ENCODE results near the gene PDE4B.
"Not testable (repeated sequence)": the region's sequence is repeated elsewhere in the genome, so short reads cannot be mapped to it uniquely, and the experiment has no call there.

PDE4B gene

DNA sequence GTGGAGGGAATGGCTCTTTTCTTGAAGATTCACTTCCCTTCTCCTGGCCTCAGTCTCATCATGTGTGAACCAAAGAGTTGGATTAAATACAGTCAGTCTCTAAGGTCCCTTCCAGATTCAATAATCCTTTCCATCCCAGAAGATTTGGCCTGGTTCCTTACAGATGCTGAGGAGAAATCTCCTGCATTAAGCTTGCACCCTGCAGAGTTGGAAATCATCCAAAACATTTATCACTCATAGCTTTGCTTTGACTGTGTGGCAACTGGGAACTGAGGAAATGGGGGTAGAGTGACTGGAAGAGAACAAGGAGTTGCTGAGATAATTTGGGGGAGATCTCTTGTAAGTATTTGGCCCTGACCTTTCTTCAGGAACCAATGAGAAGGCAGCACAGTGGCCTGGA lies 520.7 kb downstream of the PDE4B start:
- Histone ChIP-seq H3K4me3 (ENCODE audit: low read depth, low read length) (no peak overlapping the region), H3K79me2 (no peaks in the 10 kb centered on the region)

DNA sequence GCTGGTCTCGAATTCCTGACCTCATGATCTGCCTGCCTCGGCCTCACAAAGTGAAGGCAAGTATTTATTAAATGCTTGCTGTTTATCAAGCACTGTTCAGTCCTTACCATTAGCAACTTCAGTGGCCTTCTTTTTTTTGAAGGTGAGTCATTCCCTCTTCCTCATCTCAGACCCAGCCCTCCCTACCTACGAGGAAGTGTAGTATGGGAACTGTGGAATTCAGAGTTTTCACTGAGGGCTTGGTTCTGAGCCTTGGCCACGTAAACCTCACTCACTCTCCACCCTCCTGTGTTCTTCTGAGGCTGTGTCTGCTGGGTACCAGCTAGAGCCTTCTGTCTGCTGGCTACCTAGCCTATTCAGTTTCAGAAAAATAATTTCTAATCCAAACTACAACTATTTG lies 523.0 kb downstream of the PDE4B start:
- no peaks in the 10 kb centered on the region for H3K27me3 ChIP-seq (ENCODE audit: control insufficient read depth, insufficient read depth, low read length)
- H3K4me3 ChIP-seq (ENCODE audit: low read depth, low read length), result no peak overlapping the region
- TF ChIP-seq, protein P1, sequence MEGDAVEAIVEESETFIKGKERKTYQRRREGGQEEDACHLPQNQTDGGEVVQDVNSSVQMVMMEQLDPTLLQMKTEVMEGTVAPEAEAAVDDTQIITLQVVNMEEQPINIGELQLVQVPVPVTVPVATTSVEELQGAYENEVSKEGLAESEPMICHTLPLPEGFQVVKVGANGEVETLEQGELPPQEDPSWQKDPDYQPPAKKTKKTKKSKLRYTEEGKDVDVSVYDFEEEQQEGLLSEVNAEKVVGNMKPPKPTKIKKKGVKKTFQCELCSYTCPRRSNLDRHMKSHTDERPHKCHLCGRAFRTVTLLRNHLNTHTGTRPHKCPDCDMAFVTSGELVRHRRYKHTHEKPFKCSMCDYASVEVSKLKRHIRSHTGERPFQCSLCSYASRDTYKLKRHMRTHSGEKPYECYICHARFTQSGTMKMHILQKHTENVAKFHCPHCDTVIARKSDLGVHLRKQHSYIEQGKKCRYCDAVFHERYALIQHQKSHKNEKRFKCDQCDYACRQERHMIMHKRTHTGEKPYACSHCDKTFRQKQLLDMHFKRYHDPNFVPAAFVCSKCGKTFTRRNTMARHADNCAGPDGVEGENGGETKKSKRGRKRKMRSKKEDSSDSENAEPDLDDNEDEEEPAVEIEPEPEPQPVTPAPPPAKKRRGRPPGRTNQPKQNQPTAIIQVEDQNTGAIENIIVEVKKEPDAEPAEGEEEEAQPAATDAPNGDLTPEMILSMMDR (IDR thresholded peaks at IDR 0.05), result no peak
- no peak overlapping the region for H2AFZ ChIP-seq
- H3K9ac ChIP-seq, result no peak overlapping the region
- no peaks in the 10 kb centered on the region for H3K4me1 ChIP-seq
- H3K27ac ChIP-seq, result no peak overlapping the region
- H3K9me3 ChIP-seq (ENCODE audit: control insufficient read depth, low read length), result no peaks in the 10 kb centered on the region
- no peaks in the 10 kb centered on the region for H3K79me2 ChIP-seq
- H3K36me3 ChIP-seq (ENCODE audit: control insufficient read depth, insufficient read depth, low read length), result no peaks in the 10 kb centered on the region
- no peak overlapping the region for H3K4me2 ChIP-seq (ENCODE audit: low read length)

More for the DNA sequence above, 520.7 kb downstream of the PDE4B start:
- Histone ChIP-seq H3K9me3 (ENCODE audit: control insufficient read depth, low read length) (no peaks in the 10 kb centered on the region), H3K9ac (no peak overlapping the region), H2AFZ (no peak overlapping the region), H3K4me2 (ENCODE audit: low read length) (no peak overlapping the region), H3K4me1 (no peaks in the 10 kb centered on the region), H3K27ac (no peak overlapping the region), H3K27me3 (ENCODE audit: control insufficient read depth, insufficient read depth, low read length) (no peaks in the 10 kb centered on the region), H3K36me3 (ENCODE audit: control insufficient read depth, insufficient read depth, low read length) (no peaks in the 10 kb centered on the region)
- TF ChIP-seq, protein P1 (IDR thresholded peaks at IDR 0.05), result no peak

DNA sequence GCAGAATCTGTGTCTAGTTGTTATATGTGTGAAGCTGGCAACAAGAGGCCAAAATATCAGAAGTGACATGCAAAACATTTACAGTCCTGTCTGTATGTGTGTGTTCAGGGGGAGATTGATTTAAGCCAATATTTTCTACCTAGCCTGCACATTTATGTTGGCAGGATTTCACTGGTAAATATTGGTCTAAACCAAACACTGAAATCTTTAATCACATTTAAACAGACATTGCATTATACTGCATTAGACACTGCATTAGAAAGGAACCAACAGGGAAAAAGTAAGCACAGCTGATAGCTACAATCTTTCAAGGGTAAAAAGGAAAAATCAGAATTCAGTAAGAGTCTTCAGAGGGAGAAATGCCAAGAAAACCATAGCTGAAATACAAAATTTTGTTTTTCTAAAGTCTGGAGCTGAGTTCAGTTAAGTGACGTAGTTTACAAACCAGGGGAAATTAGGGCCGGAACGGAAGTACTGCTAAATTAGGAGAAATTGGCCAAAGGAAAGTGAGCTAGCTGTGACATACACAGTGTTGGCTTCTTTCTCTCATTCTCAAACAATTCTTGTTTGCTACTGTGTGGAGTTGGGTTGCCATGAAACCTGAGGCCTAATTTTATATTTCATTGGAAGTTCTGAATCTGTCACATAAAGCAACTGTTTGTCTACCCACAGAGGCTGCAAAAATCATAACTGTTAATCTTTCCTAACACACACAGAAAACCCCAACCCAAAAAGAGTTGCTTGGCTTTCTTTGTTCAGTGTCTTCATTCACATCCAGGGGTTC lies 524.0 kb downstream of the PDE4B start:
- TF ChIP-seq, protein P1 (IDR thresholded peaks at IDR 0.05), result no peak
- H3K9me3 ChIP-seq (ENCODE audit: control insufficient read depth, low read length), result no peaks in the 10 kb centered on the region
- no peaks in the 10 kb centered on the region for H3K36me3 ChIP-seq (ENCODE audit: control insufficient read depth, insufficient read depth, low read length)
- H3K4me2 ChIP-seq (ENCODE audit: low read length), result no peak overlapping the region
- no peak overlapping the region for H3K4me3 ChIP-seq (ENCODE audit: low read depth, low read length)
- H3K27ac ChIP-seq, result peak overlapping the region; percentile 29
- no peak overlapping the region for H3K9ac ChIP-seq
- no peaks in the 10 kb centered on the region for H3K79me2 ChIP-seq
- H3K4me1 ChIP-seq, result no peaks in the 10 kb centered on the region
- H3K27me3 ChIP-seq (ENCODE audit: control insufficient read depth, insufficient read depth, low read length), result no peaks in the 10 kb centered on the region
- H2AFZ ChIP-seq, result no peak overlapping the region

DNA sequence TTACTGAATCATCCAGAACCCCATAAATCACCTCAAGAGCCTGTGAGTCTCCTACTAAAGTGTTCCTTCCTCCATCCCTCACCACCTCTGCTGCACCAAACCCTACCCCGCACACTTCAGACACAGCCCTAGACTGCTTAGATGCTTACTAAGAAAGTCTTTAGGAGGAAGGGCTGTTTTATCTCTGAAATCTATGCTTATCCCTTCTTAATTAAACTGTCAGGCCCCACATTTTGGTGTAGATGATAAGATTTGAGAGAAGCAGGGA lies 524.5 kb downstream of the PDE4B start:
- TF ChIP-seq, protein P1 (IDR thresholded peaks at IDR 0.05), result no peak
- no peak overlapping the region for H3K4me3 ChIP-seq (ENCODE audit: low read depth, low read length)
- H3K9me3 ChIP-seq (ENCODE audit: control insufficient read depth, low read length), result no peaks in the 10 kb centered on the region
- H3K27me3 ChIP-seq (ENCODE audit: control insufficient read depth, insufficient read depth, low read length), result no peaks in the 10 kb centered on the region
- H3K36me3 ChIP-seq (ENCODE audit: control insufficient read depth, insufficient read depth, low read length), result no peaks in the 10 kb centered on the region
- H3K4me2 ChIP-seq (ENCODE audit: low read length), result no peak overlapping the region
- peak overlapping the region; percentile 29 for H3K27ac ChIP-seq
- no peak overlapping the region for H3K9ac ChIP-seq
- H3K79me2 ChIP-seq, result no peaks in the 10 kb centered on the region
- no peaks in the 10 kb centered on the region for H3K4me1 ChIP-seq
- no peak overlapping the region for H2AFZ ChIP-seq

DNA sequence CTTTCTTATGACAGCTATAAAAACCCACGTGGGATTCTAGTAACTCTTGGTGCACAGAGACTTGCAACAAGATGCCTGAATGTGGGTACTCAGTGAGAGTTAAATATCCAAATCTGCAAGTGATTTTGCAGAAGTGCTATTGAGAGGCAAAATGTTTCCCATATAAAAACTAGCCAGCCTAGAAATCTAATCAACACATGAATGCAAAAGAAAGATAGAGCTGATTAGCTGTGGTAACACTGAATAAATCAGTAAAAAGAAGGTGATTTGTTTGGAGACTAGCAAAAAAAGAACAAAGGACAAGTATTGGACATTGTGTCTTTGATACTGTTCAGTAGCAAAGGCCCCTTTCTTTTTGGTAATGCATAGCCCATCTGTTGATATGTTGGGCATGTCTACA lies 527.5 kb downstream of the PDE4B start:
- H3K4me3 ChIP-seq (ENCODE audit: low read depth, low read length), result no peak overlapping the region
- no peak overlapping the region for H3K9ac ChIP-seq
- no peak overlapping the region for H3K4me2 ChIP-seq (ENCODE audit: low read length)
- H3K9me3 ChIP-seq (ENCODE audit: control insufficient read depth, low read length), result no peaks in the 10 kb centered on the region
- no peak overlapping the region for H3K27ac ChIP-seq
- no peaks in the 10 kb centered on the region for H3K79me2 ChIP-seq
- no peaks in the 10 kb centered on the region for H3K36me3 ChIP-seq (ENCODE audit: control insufficient read depth, insufficient read depth, low read length)
- H3K4me1 ChIP-seq, result no peaks in the 10 kb centered on the region
- no peak overlapping the region for H2AFZ ChIP-seq
- H3K27me3 ChIP-seq (ENCODE audit: control insufficient read depth, insufficient read depth, low read length), result no peaks in the 10 kb centered on the region
- TF ChIP-seq, protein P1 (IDR thresholded peaks at IDR 0.05), result no peak

DNA sequence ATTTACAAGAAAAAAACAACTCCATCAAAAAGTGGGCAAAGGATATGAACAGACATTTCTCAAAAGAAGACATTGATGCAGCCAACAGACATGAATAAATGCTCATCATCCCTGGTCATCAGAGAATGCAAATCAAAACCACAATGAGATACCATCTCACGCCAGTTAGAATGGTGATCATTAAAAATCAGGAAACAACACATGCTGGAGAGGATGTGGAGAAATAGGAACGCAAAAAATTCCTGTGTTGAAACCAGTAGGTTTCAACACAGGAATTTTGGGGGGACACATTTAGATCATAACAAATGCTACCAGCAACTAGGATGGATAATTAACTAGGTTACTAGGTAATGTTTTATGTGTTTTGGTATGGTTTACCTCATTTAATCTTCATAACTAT lies 529.8 kb downstream of the PDE4B start:
- not testable (repeated sequence) for H3K4me3 ChIP-seq (ENCODE audit: low read depth, low read length); H3K36me3 ChIP-seq (ENCODE audit: control insufficient read depth, insufficient read depth, low read length); H3K27me3 ChIP-seq (ENCODE audit: control insufficient read depth, insufficient read depth, low read length); H3K4me2 ChIP-seq (ENCODE audit: low read length); H3K9ac ChIP-seq; H3K79me2 ChIP-seq; H3K9me3 ChIP-seq (ENCODE audit: control insufficient read depth, low read length); H2AFZ ChIP-seq; H3K27ac ChIP-seq; H3K4me1 ChIP-seq

Data from parathyroid adenoma (tissue), 2 donors.